Loucy (cell line): ENCODE measurements around the gene ACIN1.

Experiments used
- H2AFZ ChIP-seq: fragments of 200-600 bp; sonication (generic); 2 replicates; pipeline ENCODE4 v1.6.0; 2016; ENCODE audit warnings: antibody characterized with exemption, mild to moderate bottlenecking, low read length, moderate library complexity
- H3F3A ChIP-seq: fragments of 200-600 bp; 2 replicates; pipeline ENCODE4 v1.6.0; 2016; ENCODE audit warnings: antibody characterized with exemption, low read depth, mild to moderate bottlenecking
- H3K27me3 ChIP-seq: fragments of 200-600 bp; sonication (generic); 2 replicates; pipeline ENCODE4 v1.6.1; 2014; ENCODE audit warnings: low read length, mild to moderate bottlenecking; ENCODE audit not compliant: insufficient read depth, poor library complexity, severe bottlenecking
- H3K36me3 ChIP-seq: fragments of 200-600 bp; sonication (generic); 2 replicates; pipeline ENCODE4 v1.6.1; 2016; ENCODE audit warnings: low read length; ENCODE audit not compliant: insufficient read depth
- H3K4me1 ChIP-seq: fragments of 200-600 bp; sonication (generic); 2 replicates; pipeline ENCODE4 v1.5.1; 2014; ENCODE audit warnings: low read length, mild to moderate bottlenecking; ENCODE audit not compliant: insufficient read depth, poor library complexity, severe bottlenecking
- H3K4me2 ChIP-seq: fragments of 200-600 bp; sonication (generic); 2 replicates; pipeline ENCODE4 v1.6.0; 2014; ENCODE audit warnings: antibody characterized with exemption, low read length, low read depth, mild to moderate bottlenecking; ENCODE audit not compliant: poor library complexity, severe bottlenecking
- H3K4me3 ChIP-seq: fragments of 200-600 bp; sonication (generic); 2 replicates; pipeline ENCODE4 v1.5.1; 2014; ENCODE audit warnings: low read length, mild to moderate bottlenecking, mixed read lengths; ENCODE audit not compliant: poor library complexity, severe bottlenecking
- H3K79me2 ChIP-seq: fragments of 200-600 bp; sonication (generic); 2 replicates; pipeline ENCODE4 v1.6.1; 2014; ENCODE audit warnings: low read length; ENCODE audit not compliant: insufficient read depth
- H3K9ac ChIP-seq: fragments of 200-600 bp; sonication (generic); 2 replicates; pipeline ENCODE4 v1.6.0; 2014; ENCODE audit warnings: mild to moderate bottlenecking, low read depth, low read length, moderate library complexity; ENCODE audit not compliant: poor library complexity, severe bottlenecking
- H3K9me2 ChIP-seq: fragments of 200-600 bp; sonication (generic); replicated peaks from 2 replicates; pipeline ENCODE4 v1.6.1; 2016; ENCODE audit warnings: low read depth, low read length, mixed read lengths
- H3K9me3 ChIP-seq: fragments of 200-600 bp; sonication (generic); 2 replicates; pipeline ENCODE4 v1.6.1; 2014; ENCODE audit warnings: mild to moderate bottlenecking, antibody characterized with exemption, low read length, low read depth; ENCODE audit not compliant: insufficient read depth
- H4K20me1 ChIP-seq: fragments of 200-600 bp; sonication (generic); 2 replicates; pipeline ENCODE4 v1.6.0; 2014; ENCODE audit warnings: antibody characterized with exemption, low read length, mild to moderate bottlenecking; ENCODE audit not compliant: insufficient read depth, poor library complexity, severe bottlenecking
- CTCF ChIP-seq: fragments of 200-600 bp; sonication (generic); conservative IDR thresholded peaks from 2 replicates; pipeline ENCODE4 v1.5.1; 2014; ENCODE audit warnings: mild to moderate bottlenecking, antibody characterized with exemption, low read length
- EZH2phosphoT487 ChIP-seq: fragments of 200-600 bp; IDR thresholded peaks from 2 replicates; pipeline ENCODE4 v1.6.1; 2018; ENCODE audit warnings: antibody characterized with exemption, mild to moderate bottlenecking, moderate library complexity, borderline replicate concordance

The ACIN1 gene

GRCh38 chr14:23043145-23043544 lies 51.8 kb downstream of the ACIN1 start:
- no peaks in the 10 kb centered on the region for H3K9me3 ChIP-seq
- TF ChIP-seq EZH2phosphoT487: no peak
- no peak for TF ChIP-seq CTCF

DNA sequence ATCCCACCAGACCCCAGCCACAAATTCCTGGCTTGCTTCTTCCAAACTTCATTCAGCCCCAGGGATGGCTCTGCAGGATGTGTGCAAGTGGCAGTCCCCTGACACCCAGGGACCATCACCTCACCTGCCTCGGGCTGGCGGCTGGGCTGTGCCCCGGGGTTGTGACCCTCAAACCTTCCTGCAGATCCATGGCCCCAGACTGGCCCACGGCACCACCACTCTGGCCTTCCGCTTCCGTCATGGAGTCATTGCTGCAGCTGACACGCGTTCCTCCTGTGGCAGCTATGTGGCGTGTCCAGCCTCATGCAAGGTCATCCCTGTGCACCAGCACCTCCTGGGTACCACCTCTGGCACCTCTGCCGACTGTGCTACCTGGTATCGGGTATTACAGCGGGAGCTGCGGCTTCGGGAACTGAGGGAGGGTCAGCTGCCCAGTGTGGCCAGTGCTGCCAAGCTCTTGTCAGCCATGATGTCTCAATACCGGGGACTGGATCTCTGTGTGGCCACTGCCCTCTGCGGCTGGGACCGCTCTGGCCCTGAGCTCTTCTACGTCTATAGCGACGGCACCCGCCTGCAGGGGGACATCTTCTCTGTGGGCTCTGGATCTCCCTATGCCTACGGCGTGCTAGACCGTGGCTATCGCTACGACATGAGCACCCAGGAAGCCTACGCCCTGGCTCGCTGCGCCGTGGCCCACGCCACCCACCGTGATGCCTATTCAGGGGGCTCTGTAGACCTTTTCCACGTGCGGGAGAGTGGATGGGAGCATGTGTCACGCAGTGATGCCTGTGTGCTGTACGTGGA lies 52.6 kb downstream of the ACIN1 start, which contains the start of gene PSMB11:
Gene PSMB11, plus strand, starts transcription at position 51 of the 804 bp plus-strand sequence. Its CDS starts 14 bp downstream, at position 65.
- no peak within 1 kb of the TSS for H3K4me2 ChIP-seq
- H3K9me2 ChIP-seq: no peaks in the 10 kb centered on the region
- H4K20me1 ChIP-seq: no peaks in the 10 kb centered on the region
- TF ChIP-seq CTCF: no peak
- no peak for TF ChIP-seq EZH2phosphoT487
- H3K79me2 ChIP-seq: no peaks in the 10 kb centered on the region
- H2AFZ ChIP-seq: no peak within 1 kb of the TSS
- no peaks in the 10 kb centered on the region for H3K4me1 ChIP-seq
- no peaks in the 10 kb centered on the region for H3K9me3 ChIP-seq
- H3K4me3 ChIP-seq: no peak within 1 kb of the TSS
- H3K36me3 ChIP-seq: no peaks in the 10 kb centered on the region
- H3K27me3 ChIP-seq: no peaks in the 10 kb centered on the region
- no peaks in the 10 kb centered on the region for H3F3A ChIP-seq
- H3K9ac ChIP-seq: no peak within 1 kb of the TSS

More at GRCh38 chr14:23043145-23043544, 51.8 kb downstream of the ACIN1 start:
- H3F3A ChIP-seq: no peaks in the 10 kb centered on the region
- no peaks in the 10 kb centered on the region for H3K27me3 ChIP-seq
- H3K4me3 ChIP-seq: no peak overlapping the region
- no peak overlapping the region for H3K4me2 ChIP-seq
- H2AFZ ChIP-seq: no peak overlapping the region
- no peak overlapping the region for H3K9ac ChIP-seq
- no peaks in the 10 kb centered on the region for H3K4me1 ChIP-seq
- H3K79me2 ChIP-seq: no peaks in the 10 kb centered on the region
- no peaks in the 10 kb centered on the region for H3K9me2 ChIP-seq
- no peaks in the 10 kb centered on the region for H3K36me3 ChIP-seq
- no peaks in the 10 kb centered on the region for H4K20me1 ChIP-seq

GRCh38 chr14:23041729-23042128 lies 53.2 kb downstream of the ACIN1 start:
- no peak overlapping the region for H3K4me3 ChIP-seq
- H3K27me3 ChIP-seq: no peaks in the 10 kb centered on the region
- no peaks in the 10 kb centered on the region for H4K20me1 ChIP-seq
- H3K36me3 ChIP-seq: no peaks in the 10 kb centered on the region
- H3K9me2 ChIP-seq: no peaks in the 10 kb centered on the region
- no peaks in the 10 kb centered on the region for H3K9me3 ChIP-seq
- H3K79me2 ChIP-seq: no peaks in the 10 kb centered on the region
- H3K4me1 ChIP-seq: no peaks in the 10 kb centered on the region
- no peak overlapping the region for H2AFZ ChIP-seq
- TF ChIP-seq CTCF: no peak
- TF ChIP-seq EZH2phosphoT487: no peak
- no peak overlapping the region for H3K4me2 ChIP-seq
- no peak overlapping the region for H3K9ac ChIP-seq
- H3F3A ChIP-seq: no peaks in the 10 kb centered on the region
